GM18868 (cell line): Measurements from ENCODE around the gene ITGB7.
"Not testable (repeated sequence)": the region's sequence is repeated elsewhere in the genome, so short reads cannot be mapped to it uniquely, and the experiment has no call there.

Experiments used
- ATAC-seq: cut with Tn5 transposase; IDR thresholded peaks from one replicate; pipeline ENCODE4 v1.9.1; 2021; ENCODE audit warnings: mild to moderate bottlenecking, moderate library complexity; ENCODE audit not compliant: unreplicated experiment

Gene ITGB7

DNA sequence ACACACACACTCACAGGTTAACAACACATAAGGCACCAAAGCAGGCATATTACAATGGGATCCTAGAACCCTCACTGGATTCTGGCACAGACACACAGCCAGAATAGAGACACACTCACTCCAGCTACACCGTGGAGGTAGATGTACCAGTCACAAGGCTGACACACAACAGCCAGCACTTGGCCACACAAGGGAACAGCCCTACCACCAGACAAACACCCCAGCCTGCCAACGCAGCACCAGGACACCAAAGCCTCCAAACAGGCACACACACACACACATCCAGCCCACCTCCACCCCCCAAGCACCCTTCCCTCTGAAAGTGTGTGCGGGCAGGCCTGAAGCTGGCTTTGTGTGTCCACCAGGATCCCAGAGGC lies 10.9 kb upstream of the ITGB7 start:
- ATAC-seq, result no peak

GRCh38 chr12:53217051-53217930 lies 10.2 kb upstream of the ITGB7 start:
- ATAC-seq, result no peak

- ATAC-seq, result no peak
These were observed 8.4 kb upstream of the ITGB7 start for GRCh38 chr12:53215497-53215896.

GRCh38 chr12:53214687-53215455 lies 7.8 kb upstream of the ITGB7 start:
- ATAC-seq, result no peak

GRCh38 chr12:53214221-53214620 lies 7.2 kb upstream of the ITGB7 start:
- no peak for ATAC-seq

- ATAC-seq, result peak; percentile 61
These were observed 6.3 kb upstream of the ITGB7 start for GRCh38 chr12:53213348-53213747.

- no peak for ATAC-seq
These were observed 5.9 kb upstream of the ITGB7 start for GRCh38 chr12:53212931-53213330.

DNA sequence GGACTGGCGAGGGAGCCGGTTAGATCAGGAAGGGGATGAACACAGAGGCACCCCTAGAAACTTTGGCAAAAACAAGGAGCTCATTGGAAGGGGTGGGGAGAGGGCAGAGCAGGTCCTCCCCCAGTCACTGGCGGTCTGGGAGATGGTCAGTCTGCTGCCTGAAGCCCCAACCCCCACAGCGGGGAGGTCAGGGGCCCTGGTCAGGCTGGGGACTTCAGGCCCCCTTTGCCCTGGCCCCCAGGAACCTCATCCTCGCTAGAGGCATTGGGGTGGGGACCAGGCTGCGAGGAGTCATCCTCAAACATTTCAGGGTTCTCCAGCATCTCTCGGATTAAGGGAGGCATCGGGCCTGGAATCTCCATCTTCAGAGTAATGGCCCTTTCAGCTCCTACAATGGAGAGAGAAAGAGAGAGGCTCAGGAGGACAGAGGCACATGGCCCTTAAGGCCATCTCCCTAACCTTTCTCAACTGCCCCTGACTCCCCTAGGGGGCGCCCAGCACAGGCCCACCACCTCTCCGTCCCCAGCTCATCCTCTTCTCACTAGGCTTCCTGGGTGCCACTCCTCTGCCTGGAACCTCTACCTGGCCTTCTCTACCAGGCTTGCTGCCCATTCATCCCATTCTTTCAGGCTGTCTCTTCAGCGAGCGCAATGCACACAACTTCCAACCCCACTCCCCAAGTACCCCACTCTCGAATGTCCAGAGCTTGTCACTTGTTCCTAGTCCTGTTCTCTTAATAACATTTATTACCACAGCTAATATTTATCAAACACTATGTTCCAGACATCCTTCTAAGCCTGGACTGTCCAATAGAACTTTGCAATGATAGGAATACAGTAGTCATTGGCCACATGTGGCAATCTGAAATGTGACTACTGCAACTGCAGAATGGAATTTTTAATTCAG lies 4.7 kb upstream of the ITGB7 start:
- no peak for ATAC-seq

- ATAC-seq, result no peak
These were observed 3.8 kb upstream of the ITGB7 start for GRCh38 chr12:53210843-53211242.

- no peak for ATAC-seq
These were observed 1.9 kb upstream of the ITGB7 start for GRCh38 chr12:53208877-53209463.

GRCh38 chr12:53208435-53208834 lies 1.4 kb upstream of the ITGB7 start:
- ATAC-seq, result no peak

DNA sequence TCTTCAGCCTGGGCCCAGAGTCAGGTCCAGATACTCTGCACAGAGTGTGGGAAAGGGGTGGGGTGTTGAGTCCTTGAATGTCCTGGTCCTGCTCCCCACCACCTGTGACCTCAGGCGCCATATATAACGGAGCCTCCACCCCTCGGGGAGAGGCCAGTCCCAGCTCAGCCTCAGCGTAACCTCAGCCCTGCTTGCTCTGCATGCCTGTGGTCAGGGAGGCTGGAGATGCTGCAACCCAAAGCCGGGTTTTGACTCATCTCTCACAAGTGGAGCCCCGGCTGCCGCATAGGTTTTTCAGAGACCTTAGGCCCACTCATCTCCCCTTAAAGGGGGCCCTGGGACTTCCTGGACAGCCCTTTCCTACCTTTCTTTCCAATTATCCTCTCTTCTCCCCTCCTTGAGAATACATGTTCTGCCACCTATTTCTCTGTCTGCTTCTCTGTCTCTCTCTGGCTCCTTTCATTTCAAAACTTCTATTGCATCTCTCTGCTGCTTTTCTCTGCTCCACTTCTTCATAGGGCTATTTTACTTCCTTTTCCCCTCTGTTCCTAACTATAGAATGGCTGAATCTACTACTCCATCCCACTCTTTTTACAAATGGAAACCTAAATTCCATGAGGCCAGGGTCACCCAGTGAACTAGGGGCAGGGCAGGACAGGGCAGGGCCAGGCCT lies 1.2 kb downstream of the ITGB7 start:
- peak; percentile 64 for ATAC-seq

GRCh38 chr12:53204351-53204750 lies 2.7 kb downstream of the ITGB7 start:
- ATAC-seq, result no peak

- not testable (repeated sequence) for ATAC-seq
These were observed 4.7 kb downstream of the ITGB7 start for GRCh38 chr12:53202316-53202715.

DNA sequence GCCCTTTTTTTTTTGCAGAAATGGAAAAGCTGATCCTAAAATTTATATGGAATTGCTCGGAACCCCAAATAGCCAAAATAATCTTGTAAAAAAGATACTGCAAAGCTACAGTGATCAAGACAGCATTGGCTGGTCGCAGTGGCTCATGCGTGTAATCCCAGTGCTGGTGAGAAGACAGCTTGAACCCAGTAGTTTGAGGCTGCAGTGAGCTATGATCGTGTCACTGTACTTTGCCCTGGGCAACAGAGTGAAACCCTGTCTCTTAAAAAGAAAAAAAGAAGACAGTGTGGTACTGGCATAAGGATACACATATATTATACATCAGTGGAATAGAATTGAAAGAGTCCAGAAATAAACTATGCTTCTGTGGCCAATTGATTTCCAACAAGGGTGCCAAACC lies 5.4 kb downstream of the ITGB7 start:
- ATAC-seq, result no peak

DNA sequence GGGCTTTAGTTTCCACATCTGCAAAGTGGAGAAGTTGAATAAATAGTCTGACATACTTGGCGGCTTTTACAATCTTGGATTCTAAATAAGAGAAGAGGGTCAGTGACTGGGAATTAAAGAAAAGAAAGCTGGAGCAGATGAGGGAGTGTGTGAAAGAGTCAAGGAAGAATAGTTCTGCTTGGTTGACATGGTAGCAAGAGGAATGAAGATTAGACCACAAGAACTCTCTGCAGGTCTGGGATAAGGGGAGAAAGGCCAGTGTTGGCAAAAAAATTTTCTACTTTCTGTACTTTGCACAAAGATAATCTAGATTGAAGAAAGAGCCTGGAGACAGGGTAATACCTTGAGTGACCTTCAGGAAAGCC lies 5.9 kb downstream of the ITGB7 start:
- no peak for ATAC-seq

DNA sequence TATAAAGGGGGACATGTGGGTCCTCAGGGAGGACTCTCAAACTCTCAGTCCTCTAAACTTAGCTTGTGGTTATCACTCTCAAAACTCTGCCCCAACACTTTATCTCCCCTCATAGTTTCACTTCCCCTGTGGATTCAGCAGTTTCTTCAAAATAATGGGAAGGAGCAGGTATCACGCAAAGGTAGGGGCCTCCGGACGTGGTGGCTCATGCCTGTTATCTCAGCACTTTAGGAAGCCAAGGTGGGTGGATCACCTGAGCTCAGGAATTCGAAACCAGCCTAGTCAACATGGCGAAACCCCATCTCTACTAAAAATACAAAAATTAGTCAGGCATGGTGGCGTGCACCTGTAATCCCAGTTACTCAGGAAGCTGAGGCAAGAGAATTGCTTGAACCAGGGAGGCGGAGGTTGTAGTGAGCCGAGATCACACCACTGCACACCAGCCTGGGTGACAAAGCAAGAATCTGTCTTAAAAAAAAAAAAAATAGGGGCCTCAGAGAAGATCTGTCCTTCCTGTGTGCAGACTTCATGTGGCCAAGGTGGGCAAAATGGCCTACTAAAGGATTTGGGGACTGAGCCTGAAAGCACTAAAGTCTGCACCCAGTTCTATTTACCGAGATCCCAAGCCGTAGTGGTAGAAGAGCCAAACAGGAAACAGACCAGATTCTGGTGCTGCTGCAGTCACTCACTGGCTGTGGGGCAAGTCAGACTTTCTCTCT lies 6.4 kb downstream of the ITGB7 start:
- peak; percentile 66 for ATAC-seq

GRCh38 chr12:53200107-53200457 lies 7.0 kb downstream of the ITGB7 start:
- peak; percentile 18 for ATAC-seq

- no peak for ATAC-seq
These were observed 7.4 kb downstream of the ITGB7 start for GRCh38 chr12:53199700-53200099.
